Measurements from ENCODE around the gene PDP2.

Gene PDP2

GRCh38 chr16:66901626-66902025, 21.3 kb downstream of the PDP2 start:
- in situ Hi-C loops (cut with MboI; ENCODE audit: low sequenced_read_pairs) = no loop called here

GRCh38 chr16:66902648-66903543, 22.6 kb downstream of the PDP2 start:
- in situ Hi-C loops (cut with MboI; ENCODE audit: low sequenced_read_pairs) = no loop called here

DNA sequence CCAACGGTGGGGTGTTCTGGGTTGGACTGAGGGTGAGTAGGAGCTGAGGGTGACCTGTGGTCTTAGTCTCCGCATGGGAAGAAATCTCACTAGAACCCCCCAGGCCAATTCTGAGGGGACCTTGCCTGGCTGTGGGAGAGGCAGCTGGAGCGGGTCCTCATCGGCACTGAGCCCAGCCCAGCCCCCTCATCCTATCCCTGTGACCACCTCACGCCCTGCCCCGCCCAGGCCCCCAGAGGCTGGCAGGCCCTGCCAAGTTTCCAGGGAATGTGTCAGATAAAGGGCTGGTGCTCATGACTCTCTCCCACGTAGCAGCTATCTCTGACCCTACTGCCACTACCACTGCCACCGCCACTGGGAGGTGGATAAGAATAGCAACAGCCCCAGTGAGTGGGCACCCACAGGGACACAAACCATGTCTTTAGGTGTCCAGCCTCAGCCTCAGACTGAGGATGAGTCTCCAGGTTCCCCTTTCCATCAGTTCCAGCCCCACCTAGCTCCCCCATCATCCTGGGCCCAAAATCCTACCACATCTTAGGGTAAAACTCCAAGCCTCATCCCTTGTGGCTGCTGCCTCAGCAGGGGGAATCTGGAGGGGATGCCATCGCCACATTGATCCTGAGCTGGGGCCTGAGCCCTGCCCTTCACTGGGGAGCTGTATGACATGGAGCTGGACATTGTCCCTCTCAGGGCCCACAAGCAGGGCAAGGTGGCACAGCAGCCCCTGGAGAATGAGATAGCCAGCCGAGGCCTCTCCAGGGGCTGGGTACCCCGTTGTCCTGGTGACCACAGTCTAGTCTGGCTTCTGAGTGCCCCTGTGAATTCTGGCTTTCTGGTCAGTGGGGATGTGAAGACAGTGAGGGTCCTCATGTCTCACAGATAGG, 23.5 kb downstream of the PDP2 start:
- in situ Hi-C loops (cut with MboI; ENCODE audit: low sequenced_read_pairs) = no loop called here

DNA sequence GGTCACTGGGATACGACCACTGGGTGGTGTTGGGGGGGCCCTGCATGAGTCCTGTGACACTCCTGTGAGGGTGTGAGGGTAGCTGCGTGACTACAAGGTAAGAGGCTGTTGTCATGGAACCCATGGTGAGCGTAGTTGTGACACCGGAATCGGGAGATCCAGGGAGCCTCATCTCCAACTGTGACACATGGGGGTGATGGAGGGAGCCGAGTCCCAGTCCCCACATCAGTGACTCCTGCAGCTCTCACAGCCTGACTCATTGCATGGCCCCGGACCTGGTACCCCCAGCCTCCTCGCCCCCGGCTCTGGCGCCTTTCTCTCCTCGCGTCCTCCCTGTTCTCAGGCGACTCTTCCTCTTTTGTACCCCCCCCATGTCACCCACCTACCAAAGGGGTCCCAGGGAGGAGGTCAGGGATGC, 24.1 kb downstream of the PDP2 start:
- in situ Hi-C loops (cut with MboI; ENCODE audit: low sequenced_read_pairs) = no loop called here

DNA sequence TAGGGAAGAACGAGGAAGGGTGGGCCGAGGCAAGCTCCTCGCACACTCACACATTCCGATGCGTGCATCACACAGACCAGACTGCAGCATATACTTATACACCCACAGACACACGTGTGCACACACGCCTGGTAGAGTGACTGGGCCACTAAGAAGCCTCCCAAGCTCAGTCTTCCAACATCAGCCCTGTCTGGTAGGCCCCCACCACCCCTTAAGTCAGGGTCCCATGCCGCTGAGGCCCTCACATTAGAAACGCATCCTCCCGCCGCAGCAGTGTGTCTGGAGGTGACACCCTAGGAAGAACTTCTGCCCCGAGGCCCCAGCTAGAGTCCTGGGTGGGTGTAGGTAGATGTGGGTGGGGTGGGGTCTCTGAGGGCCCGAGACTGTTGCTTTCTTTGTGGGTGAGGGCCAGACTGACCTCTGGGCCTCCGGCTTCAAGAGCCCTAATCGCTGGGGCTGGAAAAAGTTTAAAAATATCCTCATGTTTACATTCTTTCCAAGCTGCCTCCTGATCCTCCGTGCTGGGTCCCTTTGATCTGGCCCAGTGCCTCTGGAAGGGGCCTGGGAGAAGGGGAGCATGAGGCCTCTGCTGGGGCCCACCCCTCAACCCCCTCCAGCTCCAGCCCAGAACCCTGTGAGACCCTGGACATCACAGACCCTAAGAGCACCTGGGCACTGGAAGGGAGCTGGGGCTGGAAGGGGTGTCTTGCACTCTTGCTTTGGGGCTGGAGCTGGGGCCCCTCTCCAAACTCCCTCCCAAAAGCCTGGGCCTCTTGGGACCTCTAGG, 24.7 kb downstream of the PDP2 start:
- in situ Hi-C loops (cut with MboI; ENCODE audit: low sequenced_read_pairs) = no loop called here

DNA sequence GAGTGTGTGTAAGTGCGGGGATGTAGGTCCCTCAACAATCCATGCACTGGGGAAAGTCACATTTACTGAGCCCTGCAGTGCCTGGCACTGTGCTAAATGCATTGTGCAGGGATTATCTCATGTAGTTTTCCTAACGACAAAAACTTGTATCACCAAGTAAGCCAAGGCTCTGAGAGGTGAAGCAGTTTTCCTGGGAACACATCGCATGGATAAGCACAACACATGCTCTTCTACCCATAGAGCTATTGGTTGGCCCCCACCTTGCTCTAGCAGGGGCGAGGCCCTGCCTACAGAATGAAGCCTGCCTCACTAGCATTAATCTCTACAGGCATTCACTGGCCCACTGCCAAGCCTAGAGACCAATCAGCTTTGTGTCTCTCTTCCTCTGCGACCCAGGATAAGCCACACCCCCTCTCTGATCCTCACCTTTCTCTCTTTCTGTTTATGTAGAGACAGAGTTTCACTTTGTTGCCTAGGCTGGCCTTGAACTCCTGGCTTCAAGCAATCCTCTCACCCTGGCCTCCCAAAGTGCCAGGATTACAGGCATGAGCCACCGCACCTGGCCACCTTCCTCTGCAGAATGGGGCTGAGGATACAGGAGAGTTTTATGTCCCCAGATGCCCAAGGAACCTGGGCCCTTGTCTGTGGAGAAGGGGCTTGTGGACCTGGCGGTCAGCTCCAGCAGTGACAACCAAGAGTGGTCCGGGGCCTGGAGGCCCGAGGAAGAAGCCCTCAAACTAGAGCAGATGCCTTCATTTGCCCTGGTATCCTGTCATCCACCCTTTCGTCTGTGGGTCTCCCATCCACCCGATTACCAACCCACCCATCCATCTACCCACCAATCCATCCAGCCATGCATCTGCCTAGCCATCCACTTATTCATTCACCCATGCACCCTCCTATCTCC, 25.6 kb downstream of the PDP2 start:
- in situ Hi-C loops (cut with MboI; ENCODE audit: low sequenced_read_pairs) = no loop called here

DNA sequence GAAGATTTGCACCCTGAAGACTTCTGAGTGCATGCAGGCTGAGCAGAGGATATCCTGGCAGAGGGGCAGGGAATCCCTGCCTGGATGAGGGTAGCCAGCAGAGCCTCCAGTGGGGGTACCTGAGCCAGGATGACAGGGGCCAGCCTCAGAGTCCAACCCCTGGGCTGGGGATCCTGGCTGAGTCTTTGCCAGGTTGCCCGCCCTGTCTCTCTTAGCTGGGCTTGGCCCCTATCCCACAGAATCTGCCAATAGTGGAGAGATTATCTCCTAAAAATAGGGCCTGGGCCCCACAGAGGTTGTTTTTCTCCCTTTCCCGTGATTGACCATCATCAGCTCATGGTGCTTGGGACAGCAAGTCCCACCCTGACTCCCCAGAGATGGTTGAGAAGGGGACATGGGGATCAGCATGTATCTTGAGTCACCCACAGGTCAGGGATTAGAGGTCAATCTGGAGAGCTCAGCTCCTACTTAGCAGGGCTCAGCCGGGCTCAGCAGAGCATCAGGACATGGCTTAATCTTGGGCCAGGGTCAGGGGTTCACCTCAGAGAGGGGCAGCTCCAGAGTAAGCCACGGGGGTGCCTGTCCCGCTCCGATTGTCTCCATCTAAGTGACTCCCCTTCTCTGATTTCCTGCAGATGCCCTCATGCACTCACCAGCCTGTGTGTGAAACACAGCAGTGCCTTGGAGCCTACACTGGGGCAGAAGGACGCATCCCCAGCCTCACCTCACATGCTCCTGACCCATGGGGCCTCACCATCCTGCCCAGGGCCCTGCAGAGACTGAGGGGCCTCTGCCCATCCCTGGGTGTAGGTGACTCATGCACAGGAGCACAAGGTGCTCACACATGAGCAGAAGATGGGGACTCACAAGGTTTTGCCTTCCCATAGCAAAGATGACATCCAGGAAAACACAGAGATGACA, 26.9 kb downstream of the PDP2 start:
- in situ Hi-C loops (cut with MboI; ENCODE audit: low sequenced_read_pairs) = no loop called here

GRCh38 chr16:66908116-66908515, 27.8 kb downstream of the PDP2 start:
- in situ Hi-C loops (cut with MboI; ENCODE audit: low sequenced_read_pairs) = no loop called here

- in situ Hi-C loops (cut with MboI; ENCODE audit: low sequenced_read_pairs) = no loop called here
These were observed 28.6 kb downstream of the PDP2 start for GRCh38 chr16:66908762-66909559.

DNA sequence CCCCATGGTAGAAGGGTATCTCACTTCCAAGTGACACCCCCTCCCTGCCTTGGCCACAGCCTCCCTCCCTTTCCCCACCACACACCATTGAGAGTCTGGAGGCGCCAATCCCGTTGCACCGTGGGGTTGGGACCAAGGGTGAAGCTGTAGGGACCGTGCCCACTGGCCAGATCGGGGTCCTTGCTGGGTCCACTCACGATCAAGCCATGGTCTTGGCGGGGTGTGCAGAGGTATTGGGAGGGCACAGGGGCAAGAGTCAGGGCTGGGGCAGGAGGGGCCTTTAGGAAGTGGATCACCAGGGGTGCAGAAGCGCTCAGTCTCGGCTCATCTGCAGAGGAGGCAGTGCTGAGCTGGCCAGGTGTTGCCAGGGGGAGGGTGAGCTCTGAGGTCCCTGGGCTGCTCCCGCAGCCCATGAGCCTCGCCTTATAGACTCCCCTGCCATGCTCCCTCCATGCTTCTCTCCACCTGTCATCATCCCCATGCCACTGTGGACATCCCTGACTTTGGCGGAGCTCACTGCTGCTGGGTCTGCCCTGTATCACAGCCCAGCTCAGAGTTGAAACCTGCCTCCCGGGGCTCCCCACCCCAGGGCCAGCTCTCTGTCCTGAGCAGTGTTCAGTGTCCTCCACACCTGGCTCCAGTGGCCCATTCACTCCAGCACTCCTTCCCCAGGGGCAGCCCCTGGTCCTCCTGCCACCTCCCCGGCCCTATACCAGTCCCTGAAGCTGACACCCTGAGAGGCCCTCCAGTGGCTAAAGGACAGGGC, 30.0 kb downstream of the PDP2 start:
- in situ Hi-C loops (cut with MboI; ENCODE audit: low sequenced_read_pairs) = no loop called here

DNA sequence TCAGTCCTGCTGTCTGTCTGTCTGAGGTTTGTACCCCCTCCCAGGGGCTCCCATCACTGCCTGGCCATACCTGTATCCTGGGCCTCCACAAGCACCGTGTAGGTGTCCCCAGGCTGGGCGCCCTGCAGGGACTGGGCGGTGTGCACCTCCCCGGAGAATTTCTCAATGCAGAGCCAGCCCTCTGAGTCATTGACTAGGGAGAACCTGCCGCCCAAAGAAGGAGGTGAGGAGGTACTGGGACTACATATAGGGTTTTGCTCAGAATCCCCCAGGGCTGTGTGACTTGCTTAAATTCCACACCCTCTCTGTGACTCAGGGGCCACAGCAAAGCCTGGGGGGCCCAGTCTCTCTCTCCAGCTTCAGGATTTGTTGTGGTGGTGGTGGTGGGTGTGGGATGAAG, 30.8 kb downstream of the PDP2 start:
- in situ Hi-C loops (cut with MboI; ENCODE audit: low sequenced_read_pairs) = no loop called here

- in situ Hi-C loops (cut with MboI; ENCODE audit: low sequenced_read_pairs) = no loop called here
These were observed 31.5 kb downstream of the PDP2 start for GRCh38 chr16:66911801-66912200.

- in situ Hi-C loops (cut with MboI; ENCODE audit: low sequenced_read_pairs) = no loop called here
These were observed 32.8 kb downstream of the PDP2 start for GRCh38 chr16:66913081-66913480.

GRCh38 chr16:66913711-66914110, 33.4 kb downstream of the PDP2 start:
- in situ Hi-C loops (cut with MboI; ENCODE audit: low sequenced_read_pairs) = no loop called here

DNA sequence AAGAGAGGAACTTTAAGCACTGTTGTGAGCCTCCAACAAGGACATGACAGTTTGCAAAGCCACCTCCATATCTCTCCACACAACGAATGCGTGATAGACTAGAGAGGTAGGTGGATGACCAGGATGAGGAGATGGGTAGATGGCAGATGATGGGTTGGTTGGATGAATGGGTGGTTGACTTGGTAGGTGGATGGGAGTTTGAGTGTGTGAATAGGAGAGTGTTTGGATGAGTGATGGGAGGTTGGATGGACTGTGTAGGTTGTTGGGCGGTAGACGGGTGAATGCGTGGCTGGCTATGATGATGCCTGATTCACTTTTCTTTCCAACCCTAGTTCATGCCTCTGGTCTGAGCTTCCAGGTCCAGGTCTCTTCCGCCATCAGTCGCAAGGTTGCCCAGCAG, 34.2 kb downstream of the PDP2 start:
- in situ Hi-C loops (cut with MboI; ENCODE audit: low sequenced_read_pairs) = no loop called here

DNA sequence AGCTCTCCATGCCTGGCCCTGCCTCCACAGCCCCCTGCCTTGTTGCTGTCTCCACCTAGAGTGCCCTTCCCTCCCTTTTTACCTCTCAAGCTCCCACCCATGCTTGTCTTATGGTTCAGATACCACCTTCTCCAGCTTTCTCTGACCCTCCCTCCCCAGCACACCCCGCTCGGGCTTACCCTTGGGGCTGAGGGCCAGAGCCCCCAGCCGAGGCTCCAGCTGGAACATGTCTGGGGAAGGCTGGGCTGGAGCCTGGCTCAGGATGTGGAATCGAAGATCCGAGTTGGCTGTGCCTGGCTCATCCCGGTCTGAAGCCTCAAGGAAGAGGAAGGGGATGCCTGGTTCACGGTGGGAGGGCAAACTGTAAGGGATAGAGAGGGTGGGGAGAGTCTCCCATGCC, 34.7 kb downstream of the PDP2 start:
- in situ Hi-C loops (cut with MboI; ENCODE audit: low sequenced_read_pairs) = no loop called here

GRCh38 chr16:66916518-66916917, 36.2 kb downstream of the PDP2 start:
- in situ Hi-C loops (cut with MboI; ENCODE audit: low sequenced_read_pairs) = no loop called here

All from HL-60/S4 treated with retinoic acid at 250 ng/mL for 4 days and 3 days (cell line).